Lower lobe of right lung (tissue), 2 donors: ENCODE measurements around the gene FAM171A2. TPM values are rescaled to one million over a fixed set of nuclear protein-coding genes. Genes with fewer than 3 reads are reported as not detected.

ENCODE experiments used
- ATAC-seq, 2 donors: fragments of 200-7000 bp; cut with Tn5 transposase; one replicate each; pipeline ENCODE4 v1.9.1; 2020 to 2022; ENCODE audit warnings: mild to moderate bottlenecking in 2 of 2, moderate library complexity in 2 of 2
- DNase-seq: peaks from one replicate; pipeline ENCODE4 v3.0.0-alpha.2; 2020
- H3K27ac ChIP-seq: fragments of 200-600 bp; one replicate; pipeline ENCODE4 v1.8.0; 2022
- H3K27me3 ChIP-seq: fragments of 200-600 bp; one replicate; pipeline ENCODE4 v1.8.0; 2022; ENCODE audit warnings: low read depth
- H3K36me3 ChIP-seq: fragments of 200-600 bp; one replicate; pipeline ENCODE4 v1.8.0; 2022; ENCODE audit warnings: mild to moderate bottlenecking
- H3K4me1 ChIP-seq: fragments of 200-600 bp; one replicate; pipeline ENCODE4 v1.8.0; 2022
- H3K4me3 ChIP-seq: fragments of 200-600 bp; one replicate; pipeline ENCODE4 v1.8.0; 2022; ENCODE audit warnings: mild to moderate bottlenecking
- H3K9me3 ChIP-seq: fragments of 200-600 bp; one replicate; pipeline ENCODE4 v1.8.0; 2022
- intact Hi-C: fragments of 100-400 bp; cut with DNase I; formaldehyde crosslinking; loops from one replicate; pipeline ENCODE4 v1.11.0; 2022
- total RNA-seq: library from RNA; stranded (reverse); fragmentation: NEBNext Ultra II Directional; extraction: Animal tissue kit (Norgen Biotek cat#: 25700); gene quantifications from one replicate; pipeline ENCODE4 v1.2.1, GENCODE V29; 2021
- TF ChIP-seq, protein P1 (sequence below): fragments of 200-600 bp; IDR thresholded peaks from one replicate; pipeline ENCODE4 v1.8.0; 2022; ENCODE audit warnings: antibody characterized with exemption, mild to moderate bottlenecking
- donor health status: DM: no; HTN: yes; CAD: no; lungs with severe emphysema.

FAM171A2 gene
- total RNA-seq, 1 donor from 2014 or later = 1.2 TPM

DNA sequence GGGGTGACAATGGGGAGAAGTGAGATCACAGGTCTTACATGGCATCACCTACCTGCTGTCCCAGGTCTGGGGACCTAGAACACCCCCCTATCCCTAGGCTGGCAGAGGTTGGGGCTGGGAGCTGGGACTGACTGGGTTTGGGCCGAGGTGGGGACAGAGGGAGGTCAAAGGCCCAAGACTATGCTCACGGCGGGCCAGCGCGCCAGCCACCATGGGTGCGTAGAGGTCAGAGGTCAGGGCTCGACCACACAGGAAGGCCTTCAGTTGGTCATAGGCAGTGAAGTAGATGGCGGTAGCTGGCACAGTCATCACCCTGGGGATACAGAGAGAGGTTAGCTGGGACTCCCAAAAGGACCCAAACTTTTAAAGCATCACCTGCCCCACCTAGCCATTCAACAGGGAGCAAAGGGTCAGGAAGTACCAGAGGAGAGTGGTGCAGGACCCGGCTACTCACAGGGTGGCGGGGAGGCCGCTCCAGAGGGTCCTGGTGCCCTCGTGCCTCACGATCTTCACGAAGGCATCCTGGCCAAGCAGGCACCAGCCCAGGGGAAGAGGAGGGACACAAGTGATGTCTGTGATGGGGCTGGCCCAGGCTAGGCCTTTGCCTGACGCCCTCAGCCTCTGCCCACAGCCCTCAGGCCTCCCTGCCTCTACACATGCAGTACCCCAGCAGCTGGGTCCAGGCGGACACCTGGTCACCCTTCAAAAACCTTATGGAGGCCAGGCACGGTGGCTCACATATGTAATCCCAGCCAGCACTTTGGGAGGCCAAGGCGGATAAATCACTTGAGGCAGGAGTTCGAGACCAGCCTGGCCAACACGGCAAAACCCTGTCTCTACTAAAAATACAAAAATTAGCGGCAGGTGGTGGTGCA, 42.2 kb downstream of the FAM171A2 start:
- intact Hi-C loops = no loop called here
- DNase-seq (no peak), ATAC-seq (no peak)
- no peak overlapping the region for H3K27ac ChIP-seq
- TF ChIP-seq, protein P1, sequence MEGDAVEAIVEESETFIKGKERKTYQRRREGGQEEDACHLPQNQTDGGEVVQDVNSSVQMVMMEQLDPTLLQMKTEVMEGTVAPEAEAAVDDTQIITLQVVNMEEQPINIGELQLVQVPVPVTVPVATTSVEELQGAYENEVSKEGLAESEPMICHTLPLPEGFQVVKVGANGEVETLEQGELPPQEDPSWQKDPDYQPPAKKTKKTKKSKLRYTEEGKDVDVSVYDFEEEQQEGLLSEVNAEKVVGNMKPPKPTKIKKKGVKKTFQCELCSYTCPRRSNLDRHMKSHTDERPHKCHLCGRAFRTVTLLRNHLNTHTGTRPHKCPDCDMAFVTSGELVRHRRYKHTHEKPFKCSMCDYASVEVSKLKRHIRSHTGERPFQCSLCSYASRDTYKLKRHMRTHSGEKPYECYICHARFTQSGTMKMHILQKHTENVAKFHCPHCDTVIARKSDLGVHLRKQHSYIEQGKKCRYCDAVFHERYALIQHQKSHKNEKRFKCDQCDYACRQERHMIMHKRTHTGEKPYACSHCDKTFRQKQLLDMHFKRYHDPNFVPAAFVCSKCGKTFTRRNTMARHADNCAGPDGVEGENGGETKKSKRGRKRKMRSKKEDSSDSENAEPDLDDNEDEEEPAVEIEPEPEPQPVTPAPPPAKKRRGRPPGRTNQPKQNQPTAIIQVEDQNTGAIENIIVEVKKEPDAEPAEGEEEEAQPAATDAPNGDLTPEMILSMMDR = no peak
- no peak overlapping the region for H3K4me3 ChIP-seq
- peaks cover 11% of the 10 kb centered on the region for H3K27me3 ChIP-seq
- H3K36me3 ChIP-seq = peaks cover 33% of the 10 kb centered on the region
- H3K9me3 ChIP-seq = no peaks in the 10 kb centered on the region
- H3K4me1 ChIP-seq = peaks cover 24% of the 10 kb centered on the region

DNA sequence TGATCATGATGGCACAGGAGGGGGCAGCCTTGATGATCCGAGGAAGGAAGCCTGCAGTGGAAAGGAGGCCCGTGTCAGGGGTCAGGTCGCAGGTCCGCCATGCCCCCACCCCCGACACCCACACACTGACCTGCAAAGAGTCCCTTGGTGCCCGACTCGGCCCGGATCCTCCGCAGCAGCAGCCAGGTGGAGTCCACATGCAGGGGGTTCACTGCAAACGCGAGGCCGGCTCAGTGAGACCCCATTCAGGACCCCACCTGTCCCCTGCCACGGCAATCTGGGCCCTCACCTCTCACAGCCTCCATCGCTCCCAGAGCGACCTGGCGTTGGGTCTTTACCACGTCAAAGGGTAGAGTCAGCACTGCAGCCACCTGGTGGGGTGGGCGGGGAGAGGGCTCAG, 43.6 kb downstream of the FAM171A2 start:
- no peak overlapping the region for H3K27ac ChIP-seq
- TF ChIP-seq, protein P1 = no peak
- no peak overlapping the region for H3K4me3 ChIP-seq
- DNase-seq (no peak), ATAC-seq (no peak)
- no peaks in the 10 kb centered on the region for H3K9me3 ChIP-seq
- peaks cover 23% of the 10 kb centered on the region for H3K27me3 ChIP-seq
- H3K36me3 ChIP-seq = peaks cover 33% of the 10 kb centered on the region
- H3K4me1 ChIP-seq = peaks cover 13% of the 10 kb centered on the region
- intact Hi-C loops = no loop called here

DNA sequence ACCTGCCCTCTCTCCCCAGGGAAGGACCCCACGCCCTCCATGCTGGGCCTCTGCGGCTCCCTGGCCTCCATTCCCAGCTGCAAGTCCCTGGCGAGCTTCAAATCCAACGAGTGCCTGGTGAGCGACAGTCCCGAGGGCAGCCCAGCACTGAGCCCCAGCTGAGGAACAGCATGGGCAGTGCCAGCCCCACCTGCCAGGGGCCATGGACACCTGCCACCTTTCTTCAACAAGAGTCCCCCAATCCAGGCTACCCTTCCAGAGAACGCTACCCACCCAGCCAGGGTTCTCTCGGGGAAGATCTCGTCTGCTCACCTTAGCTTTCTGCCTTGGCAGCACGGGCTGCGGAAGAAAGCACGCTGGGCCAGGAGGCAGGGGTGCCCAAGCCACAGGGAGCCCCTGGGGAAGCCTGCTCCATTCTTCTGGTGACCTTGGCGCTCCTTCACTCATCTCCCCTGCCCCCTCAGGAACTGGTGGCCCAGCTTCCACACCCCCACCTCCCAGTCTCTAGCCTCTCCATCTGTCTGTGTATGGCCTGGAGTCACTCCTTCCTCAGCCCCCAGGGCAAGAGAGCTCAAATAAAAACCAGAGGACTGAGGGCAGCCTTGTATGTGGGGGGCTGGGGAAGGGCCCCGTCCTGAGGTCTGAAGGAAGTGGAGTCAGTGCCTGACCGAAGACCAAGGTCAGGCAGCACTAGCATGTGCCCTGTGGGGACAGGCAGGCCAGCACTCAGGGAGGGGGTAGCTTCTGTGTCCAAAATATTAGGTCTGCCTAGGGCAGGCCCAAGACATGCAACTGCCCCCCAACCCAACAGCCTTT, 45.4 kb downstream of the FAM171A2 start:
- H3K27me3 ChIP-seq = peaks cover 40% of the 10 kb centered on the region
- ATAC-seq = no peak
- no peak for DNase-seq

DNA sequence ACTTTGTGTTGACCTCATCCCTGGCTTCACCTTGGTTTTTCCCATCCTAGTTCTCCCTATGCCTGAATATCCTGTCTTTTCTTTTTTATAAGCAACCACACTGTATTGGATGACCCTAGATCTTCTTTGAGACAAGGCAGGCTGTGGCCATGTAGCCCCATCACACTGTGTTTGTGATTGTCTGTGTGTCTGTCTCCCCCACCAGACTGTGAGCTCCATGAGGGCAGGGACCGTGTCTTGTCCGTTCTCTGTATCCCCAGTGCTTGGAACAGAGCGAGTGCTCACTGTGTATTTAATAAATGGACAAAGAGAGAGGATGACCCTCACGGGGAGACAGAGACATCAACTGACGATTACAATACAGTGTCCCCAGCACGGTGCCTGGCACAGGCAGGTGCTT, 46.1 kb downstream of the FAM171A2 start:
- intact Hi-C loops = no loop called here
- H3K9me3 ChIP-seq = no peaks in the 10 kb centered on the region
- no peak overlapping the region for H3K27ac ChIP-seq
- peaks cover 33% of the 10 kb centered on the region for H3K36me3 ChIP-seq
- peaks cover 7% of the 10 kb centered on the region for H3K4me1 ChIP-seq
- ATAC-seq = no peak
- H3K4me3 ChIP-seq = no peak overlapping the region
- no peak for DNase-seq
- H3K27me3 ChIP-seq = peaks cover 45% of the 10 kb centered on the region
- TF ChIP-seq, protein P1 = no peak

More for the DNA sequence above, 45.4 kb downstream of the FAM171A2 start:
- TF ChIP-seq, protein P1 = no peak
- no peak overlapping the region for H3K27ac ChIP-seq
- intact Hi-C loops = no loop called here
- H3K36me3 ChIP-seq = peaks cover 33% of the 10 kb centered on the region
- peaks cover 11% of the 10 kb centered on the region for H3K4me1 ChIP-seq
- H3K9me3 ChIP-seq = no peaks in the 10 kb centered on the region
- H3K4me3 ChIP-seq = no peak overlapping the region

DNA sequence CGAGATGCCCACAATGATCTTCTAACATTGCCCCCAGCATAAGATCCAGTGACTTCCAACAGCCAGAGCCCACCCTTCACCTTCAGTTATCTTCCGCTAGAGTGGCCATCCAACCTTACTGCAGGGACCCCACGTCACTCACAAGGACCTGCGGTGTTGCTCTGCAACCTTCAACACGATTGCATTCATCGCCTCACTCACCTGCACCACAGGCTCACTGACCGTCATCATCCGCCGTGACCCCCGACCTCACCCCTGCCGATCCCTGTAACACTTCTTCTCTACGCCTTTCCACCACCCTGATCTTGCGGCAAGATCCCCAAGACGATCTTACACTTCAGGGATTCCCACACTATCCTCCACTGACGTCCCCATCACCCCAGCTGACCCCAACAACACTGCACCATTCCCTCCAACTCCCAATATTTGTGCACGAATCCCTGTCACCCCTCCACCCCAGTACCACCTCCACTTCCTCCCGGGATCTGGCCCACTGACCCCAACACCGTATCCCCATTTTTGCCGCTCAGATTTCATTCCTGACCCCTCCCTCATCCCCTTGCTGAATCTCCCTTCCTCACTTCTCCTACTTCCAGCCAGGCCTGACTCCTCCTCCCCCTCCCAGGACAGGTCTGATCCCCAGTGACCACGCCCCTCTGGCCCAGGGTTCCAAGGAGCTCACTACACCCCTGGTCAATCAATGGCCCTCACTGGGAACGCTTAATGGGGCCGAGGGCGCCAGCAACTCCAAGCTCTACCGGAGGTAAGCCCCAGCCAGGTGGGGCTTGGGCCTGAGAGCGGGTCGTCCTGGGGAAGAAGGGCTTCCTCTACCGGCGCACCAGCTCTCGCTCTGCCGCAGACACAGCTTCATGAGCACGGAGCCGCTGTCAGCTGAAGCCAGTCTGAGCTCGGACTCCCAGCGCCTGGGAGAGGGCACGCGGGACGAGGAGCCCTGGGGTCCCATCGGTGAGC, 47.6 kb downstream of the FAM171A2 start:
- Histone ChIP-seq H3K9me3 (no peaks in the 10 kb centered on the region), H3K4me3 (no peak overlapping the region), H3K27me3 (peaks cover 45% of the 10 kb centered on the region), H3K27ac (no peak overlapping the region), H3K4me1 (peaks cover 7% of the 10 kb centered on the region), H3K36me3 (peaks cover 20% of the 10 kb centered on the region)
- TF ChIP-seq, protein P1 = no peak
- no peak for DNase-seq
- no peak for ATAC-seq
- intact Hi-C loops = no loop called here
